Natural killer cell (primary cell): ENCODE results near the gene PTGIS. TPM values are rescaled to one million over a fixed set of nuclear protein-coding genes. Genes with fewer than 3 reads are reported as not detected.

Experiments used
- ATAC-seq, 3 donors: fragments of 150-1000 bp in 2 of 3; fragments of 200-7000 bp in 1 of 3; cut with Tn5 transposase; 1 replicate in 1 of 3; 2 replicates in 2 of 3; pipeline ENCODE4 v1.10.0; 2021; ENCODE audit warnings: mild to moderate bottlenecking in 2 of 3, moderate library complexity in 2 of 3
- DNase-seq, 2 donors: peaks; one replicate each; pipeline versions ENCODE4 v3.0.0 to v3.0.0-alpha.2; 2013 to 2021; ENCODE audit warnings: mixed read lengths in 1 of 2
- H3K27ac ChIP-seq: one replicate; pipeline ENCODE4 v1.5.1; 2013; ENCODE audit warnings: mild to moderate bottlenecking, low read length
- H3K27me3 ChIP-seq: one replicate; pipeline ENCODE4 v1.6.1; 2013; ENCODE audit warnings: low read length; ENCODE audit not compliant: control insufficient read depth, insufficient read depth
- H3K36me3 ChIP-seq: one replicate; pipeline ENCODE4 v1.6.1; 2013; ENCODE audit warnings: low read length; ENCODE audit not compliant: control insufficient read depth, insufficient read depth
- H3K4me1 ChIP-seq: one replicate; pipeline ENCODE4 v1.6.1; 2013; ENCODE audit warnings: low read length; ENCODE audit not compliant: control insufficient read depth, insufficient read depth
- H3K4me3 ChIP-seq: one replicate; pipeline ENCODE4 v1.5.1; 2013; ENCODE audit warnings: low read length
- H3K9me3 ChIP-seq: one replicate; pipeline ENCODE4 v1.6.1; 2013; ENCODE audit warnings: low read length; ENCODE audit not compliant: control insufficient read depth, insufficient read depth
- H3K27ac Mint-ChIP-seq, 2 donors: one replicate each; pipeline ENCODE4 v1.8.0; 2022; ENCODE audit warnings: mild to moderate bottlenecking in 2 of 2, mixed read lengths in 2 of 2, moderate library complexity in 1 of 2
- H3K27me3 Mint-ChIP-seq, 2 donors: one replicate each; pipeline ENCODE4 v1.8.0; 2022; ENCODE audit warnings: low read depth in 2 of 2, mixed read lengths in 2 of 2
- H3K36me3 Mint-ChIP-seq: one replicate; pipeline ENCODE4 v1.8.0; 2022; ENCODE audit warnings: mixed read lengths
- H3K4me1 Mint-ChIP-seq, 2 donors: one replicate each; pipeline ENCODE4 v1.8.0; 2022; ENCODE audit warnings: mixed read lengths in 2 of 2
- H3K4me3 Mint-ChIP-seq: one replicate; pipeline ENCODE4 v1.8.0; 2022; ENCODE audit warnings: mild to moderate bottlenecking, moderate library complexity, mixed read lengths
- H3K9me3 Mint-ChIP-seq, 2 donors: one replicate each; pipeline ENCODE4 v1.8.0; 2022; ENCODE audit warnings: mixed read lengths in 2 of 2
- WGBS: methylation state at CpG from one replicate; pipeline ENCODE4 v1.1.7; 2013; ENCODE audit warnings: missing lambda C conversion rate; ENCODE audit not compliant: insufficient coverage; 5-methylcytosine and 5-hydroxymethylcytosine counted together
- intact Hi-C: fragments of 100-400 bp; cut with micrococcal nuclease; formaldehyde crosslinking; loops from one replicate; pipeline ENCODE4 v1.14.2; 2022
- total RNA-seq, 4 donors: library from RNA; stranded (reverse); fragments of 120-200 nt in 1 of 4; gene quantifications; one replicate each; pipeline versions ENCODE4 v1.2.3 to v1.2.4, GENCODE V29; 2013 to 2022
- TF ChIP-seq, protein P1 (sequence below): fragments of 200-600 bp; IDR thresholded peaks from one replicate; pipeline ENCODE4 v1.8.0; 2022; ENCODE audit warnings: antibody characterized with exemption

The PTGIS gene
- total RNA-seq, 3 donors from 2014 or later (not counting 1 experiment from before 2014, with no cell fraction given) = not detected

DNA sequence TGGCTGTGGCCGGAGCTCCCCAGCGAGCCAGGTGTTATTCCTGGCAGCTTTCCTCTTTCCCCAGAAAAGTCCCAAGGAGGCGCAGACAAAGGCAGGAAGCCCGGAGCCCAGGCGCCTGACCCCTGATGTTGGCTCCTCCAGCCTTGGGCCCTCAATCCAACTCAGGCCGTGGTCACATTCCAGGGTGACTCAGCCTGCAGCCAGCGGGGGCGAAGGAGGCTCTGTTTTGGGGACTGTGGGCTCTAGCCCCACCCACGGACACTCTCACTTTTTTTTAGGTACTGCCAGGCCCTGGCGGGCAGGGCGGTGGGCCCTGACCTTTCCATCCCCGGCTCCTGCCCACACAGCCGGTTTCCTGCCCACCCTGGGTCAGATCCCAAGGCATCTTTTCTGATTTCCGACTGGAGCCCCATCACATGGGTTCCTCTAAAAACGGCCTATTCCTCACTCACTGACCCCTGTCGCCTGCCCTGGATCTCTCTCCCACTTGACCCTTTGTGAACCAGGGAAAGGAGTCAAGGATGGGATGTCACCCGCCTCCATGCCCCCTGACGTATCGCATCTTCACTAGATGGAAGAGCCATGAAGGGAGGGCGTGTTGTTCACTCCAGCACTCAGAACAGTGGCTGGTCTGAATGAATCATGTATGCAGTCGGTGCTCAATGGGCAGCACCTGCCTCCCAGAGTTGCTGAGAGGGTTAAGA, 5.5 kb downstream of the PTGIS start:
- Mint-ChIP-seq H3K4me3 (no peak overlapping the region), H3K27ac (no peak overlapping the region), H3K36me3 (no peaks in the 10 kb centered on the region), H3K9me3 (no peaks in the 10 kb centered on the region), H3K27me3 (peaks cover 22 to 47% of the 10 kb centered on the region in 2 donors), H3K4me1 (no peaks in the 10 kb centered on the region)
- no peak overlapping the region for H3K27ac ChIP-seq
- no peak overlapping the region for H3K4me3 ChIP-seq
- WGBS = 83% methylated on average over 21 of the region's 21 CpGs
- TF ChIP-seq, protein P1, sequence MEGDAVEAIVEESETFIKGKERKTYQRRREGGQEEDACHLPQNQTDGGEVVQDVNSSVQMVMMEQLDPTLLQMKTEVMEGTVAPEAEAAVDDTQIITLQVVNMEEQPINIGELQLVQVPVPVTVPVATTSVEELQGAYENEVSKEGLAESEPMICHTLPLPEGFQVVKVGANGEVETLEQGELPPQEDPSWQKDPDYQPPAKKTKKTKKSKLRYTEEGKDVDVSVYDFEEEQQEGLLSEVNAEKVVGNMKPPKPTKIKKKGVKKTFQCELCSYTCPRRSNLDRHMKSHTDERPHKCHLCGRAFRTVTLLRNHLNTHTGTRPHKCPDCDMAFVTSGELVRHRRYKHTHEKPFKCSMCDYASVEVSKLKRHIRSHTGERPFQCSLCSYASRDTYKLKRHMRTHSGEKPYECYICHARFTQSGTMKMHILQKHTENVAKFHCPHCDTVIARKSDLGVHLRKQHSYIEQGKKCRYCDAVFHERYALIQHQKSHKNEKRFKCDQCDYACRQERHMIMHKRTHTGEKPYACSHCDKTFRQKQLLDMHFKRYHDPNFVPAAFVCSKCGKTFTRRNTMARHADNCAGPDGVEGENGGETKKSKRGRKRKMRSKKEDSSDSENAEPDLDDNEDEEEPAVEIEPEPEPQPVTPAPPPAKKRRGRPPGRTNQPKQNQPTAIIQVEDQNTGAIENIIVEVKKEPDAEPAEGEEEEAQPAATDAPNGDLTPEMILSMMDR = no peak
- ATAC-seq = no peak
- no peaks in the 10 kb centered on the region for H3K36me3 ChIP-seq
- DNase-seq = no peak
- H3K9me3 ChIP-seq = no peaks in the 10 kb centered on the region
- H3K4me1 ChIP-seq = peaks cover 2% of the 10 kb centered on the region
- peaks cover 7% of the 10 kb centered on the region for H3K27me3 ChIP-seq
- intact Hi-C loops = no loop called here

GRCh38 chr20:49561806-49562205, 6.1 kb downstream of the PTGIS start:
- Histone ChIP-seq H3K4me1 (no peaks in the 10 kb centered on the region), H3K4me3 (no peak overlapping the region), H3K36me3 (no peaks in the 10 kb centered on the region), H3K27ac (no peak overlapping the region), H3K27me3 (peaks cover 3% of the 10 kb centered on the region), H3K9me3 (no peaks in the 10 kb centered on the region)
- 50% methylated on average over 1 of the region's 2 CpGs for WGBS
- H3K27me3 Mint-ChIP-seq = peaks cover 25 to 47% of the 10 kb centered on the region in 2 donors
- H3K27ac Mint-ChIP-seq = no peak overlapping the region
- ATAC-seq (no peak), DNase-seq (no peak)
- no peak overlapping the region for H3K4me3 Mint-ChIP-seq
- no peaks in the 10 kb centered on the region for H3K9me3 Mint-ChIP-seq
- intact Hi-C loops = no loop called here
- H3K36me3 Mint-ChIP-seq = no peaks in the 10 kb centered on the region
- TF ChIP-seq, protein P1 = no peak
- no peaks in the 10 kb centered on the region for H3K4me1 Mint-ChIP-seq

- TF ChIP-seq, protein P1 = no peak
- Histone ChIP-seq H3K27ac (no peak overlapping the region), H3K9me3 (no peaks in the 10 kb centered on the region), H3K27me3 (no peaks in the 10 kb centered on the region), H3K36me3 (no peaks in the 10 kb centered on the region), H3K4me3 (no peak overlapping the region), H3K4me1 (no peaks in the 10 kb centered on the region)
- Mint-ChIP-seq H3K27me3 (peaks cover 21 to 46% of the 10 kb centered on the region in 2 donors), H3K9me3 (no peaks in the 10 kb centered on the region), H3K4me3 (no peak overlapping the region), H3K4me1 (no peaks in the 10 kb centered on the region), H3K27ac (no peak overlapping the region), H3K36me3 (no peaks in the 10 kb centered on the region)
- ATAC-seq = no peak
- intact Hi-C loops = no loop called here
- DNase-seq = no peak
- 83% methylated on average over 4 of the region's 4 CpGs for WGBS
Measured at GRCh38 chr20:49561256-49561655, 6.7 kb downstream of the PTGIS start.

DNA sequence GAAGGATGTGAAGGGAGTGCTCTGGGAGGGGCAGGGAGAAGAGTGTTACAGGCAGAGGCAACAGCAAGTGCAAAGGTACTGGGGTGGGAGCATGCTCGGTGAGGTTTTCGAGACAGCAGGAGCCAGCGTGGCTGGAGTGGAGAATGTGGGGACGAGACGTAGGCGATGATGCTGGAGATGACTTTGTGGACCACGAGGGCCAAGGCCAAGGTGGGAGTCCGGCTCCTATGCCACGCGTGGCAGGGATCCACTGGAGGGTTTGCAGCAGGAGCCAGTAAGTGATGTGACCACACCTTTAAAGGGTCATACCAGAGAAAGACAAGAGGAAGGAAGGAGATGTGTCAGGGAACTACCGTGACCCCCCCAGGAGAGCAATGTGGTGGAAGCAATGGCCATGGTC, 7.3 kb downstream of the PTGIS start:
- H3K4me3 Mint-ChIP-seq = no peak overlapping the region
- no peak for ATAC-seq
- WGBS = 90% methylated on average over 11 of the region's 11 CpGs
- Histone ChIP-seq H3K27ac (no peak overlapping the region), H3K27me3 (no peaks in the 10 kb centered on the region), H3K4me3 (no peak overlapping the region), H3K4me1 (no peaks in the 10 kb centered on the region), H3K9me3 (no peaks in the 10 kb centered on the region), H3K36me3 (no peaks in the 10 kb centered on the region)
- H3K27ac Mint-ChIP-seq = no peak overlapping the region
- TF ChIP-seq, protein P1 = no peak
- intact Hi-C loops = no loop called here
- no peak for DNase-seq
- no peaks in the 10 kb centered on the region for H3K4me1 Mint-ChIP-seq
- H3K36me3 Mint-ChIP-seq = no peaks in the 10 kb centered on the region
- no peaks in the 10 kb centered on the region for H3K9me3 Mint-ChIP-seq
- H3K27me3 Mint-ChIP-seq = peaks cover 16 to 45% of the 10 kb centered on the region in 2 donors
